Mesenchymal stem cell (in vitro differentiated cells and primary cell): ENCODE data around the gene DRD1.

Experiments used
- DNase-seq: peaks from one replicate; pipeline ENCODE4 v3.0.0-alpha.2; 2013
- H2AFZ ChIP-seq: one replicate; pipeline ENCODE4 v1.6.1; 2013; ENCODE audit warnings: low read depth, mild to moderate bottlenecking, control low read depth, inconsistent platforms, low read length, moderate library complexity
- H2AK5ac ChIP-seq: 2 replicates; pipeline ENCODE4 v1.6.1; 2013; ENCODE audit warnings: low read length, moderate library complexity, mild to moderate bottlenecking, inconsistent platforms; ENCODE audit not compliant: severe bottlenecking
- H2BK120ac ChIP-seq: one replicate; pipeline ENCODE4 v1.6.1; 2013; ENCODE audit warnings: low read depth, mild to moderate bottlenecking, inconsistent platforms, low read length, moderate library complexity
- H2BK12ac ChIP-seq, 2 experiments: one replicate each; pipeline ENCODE4 v1.6.1; 2013; ENCODE audit warnings: inconsistent platforms in 2 of 2, low read length in 2 of 2, mild to moderate bottlenecking in 2 of 2, moderate library complexity in 2 of 2, control low read depth in 1 of 2
- H2BK15ac ChIP-seq: one replicate; pipeline ENCODE4 v1.6.1; 2013; ENCODE audit warnings: mild to moderate bottlenecking, low read depth, inconsistent platforms; ENCODE audit not compliant: poor library complexity, severe bottlenecking
- H2BK5ac ChIP-seq: 2 replicates; pipeline ENCODE4 v1.6.1; 2013; ENCODE audit warnings: low read depth, mild to moderate bottlenecking, low read length, control low read depth, inconsistent platforms; ENCODE audit not compliant: poor library complexity, severe bottlenecking
- H3K14ac ChIP-seq, 2 experiments: one replicate each; pipeline ENCODE4 v1.6.1; 2013; ENCODE audit warnings: inconsistent platforms in 2 of 2, low read length in 2 of 2, control low read depth in 1 of 2, mild to moderate bottlenecking in 1 of 2, moderate library complexity in 1 of 2
- H3K18ac ChIP-seq, 2 experiments: one replicate each; pipeline ENCODE4 v1.6.1; 2013; ENCODE audit warnings: inconsistent platforms in 2 of 2, low read length in 2 of 2, control low read depth in 1 of 2, low read depth in 1 of 2, mild to moderate bottlenecking in 1 of 2
- H3K23ac ChIP-seq, 2 experiments: one replicate each; pipeline ENCODE4 v1.6.1; 2013; ENCODE audit warnings: inconsistent platforms in 2 of 2, low read length in 2 of 2, mild to moderate bottlenecking in 2 of 2, moderate library complexity in 2 of 2, control low read depth in 1 of 2
- H3K27ac ChIP-seq: 2 replicates; pipeline ENCODE4 v1.5.1; 2013; ENCODE audit warnings: mild to moderate bottlenecking, moderate library complexity, low read length, control low read depth, inconsistent platforms; ENCODE audit not compliant: poor library complexity, severe bottlenecking
- H3K27me3 ChIP-seq, 2 experiments: 2 replicates each; pipeline versions ENCODE4 v1.6.1 to v1.7.0; 2013; ENCODE audit warnings: low read length in 2 of 2, mild to moderate bottlenecking in 2 of 2, moderate library complexity in 2 of 2, control low read depth in 1 of 2, inconsistent platforms in 1 of 2; ENCODE audit not compliant: control insufficient read depth in 1 of 2, insufficient read depth in 1 of 2
- H3K36me3 ChIP-seq, 2 experiments: 2 replicates each; pipeline versions ENCODE4 v1.6.1 to v1.7.0; 2013; ENCODE audit warnings: low read length in 2 of 2, control low read depth in 1 of 2, inconsistent platforms in 1 of 2, low read depth in 1 of 2, mild to moderate bottlenecking in 1 of 2; ENCODE audit not compliant: insufficient read depth in 2 of 2, control insufficient read depth in 1 of 2
- H3K4ac ChIP-seq, 2 experiments: one replicate each; pipeline ENCODE4 v1.6.1; 2013; ENCODE audit warnings: inconsistent platforms in 2 of 2, low read length in 2 of 2, mild to moderate bottlenecking in 2 of 2, moderate library complexity in 2 of 2, control low read depth in 1 of 2, low read depth in 1 of 2
- H3K4me1 ChIP-seq: 2 replicates; pipeline ENCODE4 v1.6.1; 2013; ENCODE audit warnings: low read depth, low read length, control low read depth; ENCODE audit not compliant: control insufficient read depth, insufficient read depth
- H3K4me2 ChIP-seq: 2 replicates; pipeline ENCODE4 v1.6.1; 2013; ENCODE audit warnings: low read length, mild to moderate bottlenecking, inconsistent platforms; ENCODE audit not compliant: poor library complexity, severe bottlenecking
- H3K4me3 ChIP-seq, 2 experiments: 2 replicates each; pipeline versions ENCODE4 v1.5.1 to v1.7.0; 2013; ENCODE audit warnings: low read length in 2 of 2, mild to moderate bottlenecking in 2 of 2, control low read depth in 1 of 2, low read depth in 1 of 2; ENCODE audit not compliant: insufficient read depth in 1 of 2
- H3K79me1 ChIP-seq: replicated peaks from 2 replicates; pipeline ENCODE4 v1.6.1; 2013; ENCODE audit warnings: mild to moderate bottlenecking, control low read depth, low read length, inconsistent platforms; ENCODE audit not compliant: poor library complexity, severe bottlenecking
- H3K9ac ChIP-seq: 2 replicates; pipeline ENCODE4 v1.7.0; 2013; ENCODE audit warnings: mild to moderate bottlenecking, low read length, moderate library complexity
- H3K9me3 ChIP-seq: 2 replicates; pipeline ENCODE4 v1.7.0; 2013; ENCODE audit warnings: mild to moderate bottlenecking, low read length; ENCODE audit not compliant: control insufficient read depth
- H4K8ac ChIP-seq: one replicate; pipeline ENCODE4 v1.6.1; 2013; ENCODE audit warnings: inconsistent platforms, mild to moderate bottlenecking, low read length, moderate library complexity
- H4K91ac ChIP-seq: one replicate; pipeline ENCODE4 v1.6.1; 2013; ENCODE audit warnings: mild to moderate bottlenecking, low read length, inconsistent platforms
- WGBS: methylation state at CpG from one replicate; pipeline ENCODE4 v1.1.7; 2013; ENCODE audit warnings: mixed read lengths; 5-methylcytosine and 5-hydroxymethylcytosine counted together

DRD1 gene

GRCh38 chr5:175464942-175465233, 20.9 kb upstream of the DRD1 start:
- Histone ChIP-seq H4K8ac (no peak overlapping the region), H2BK120ac (no peak overlapping the region), H3K23ac (no peak overlapping the region), H3K4me1 (no peaks in the 10 kb centered on the region), H3K9me3 (no peaks in the 10 kb centered on the region), H3K36me3 (no peaks in the 10 kb centered on the region), H2AFZ (no peak overlapping the region), H3K27ac (no peak overlapping the region), H2BK12ac (no peak overlapping the region), H3K4me3 (no peak overlapping the region), H3K4me2 (no peak overlapping the region), H3K18ac (no peak overlapping the region), H2BK5ac (no peak overlapping the region), H3K4ac (no peak overlapping the region), H3K27me3 (peaks cover 12 to 20% of the 10 kb centered on the region in 2 experiments), H4K91ac (no peak overlapping the region), H3K9ac (no peak overlapping the region), H3K79me1 (no peaks in the 10 kb centered on the region), H3K14ac (no peak overlapping the region), H2BK15ac (no peak overlapping the region), H2AK5ac (no peak overlapping the region)
- no peak for DNase-seq
- 0% methylated on average over 1 of the region's 3 CpGs for WGBS

DNA sequence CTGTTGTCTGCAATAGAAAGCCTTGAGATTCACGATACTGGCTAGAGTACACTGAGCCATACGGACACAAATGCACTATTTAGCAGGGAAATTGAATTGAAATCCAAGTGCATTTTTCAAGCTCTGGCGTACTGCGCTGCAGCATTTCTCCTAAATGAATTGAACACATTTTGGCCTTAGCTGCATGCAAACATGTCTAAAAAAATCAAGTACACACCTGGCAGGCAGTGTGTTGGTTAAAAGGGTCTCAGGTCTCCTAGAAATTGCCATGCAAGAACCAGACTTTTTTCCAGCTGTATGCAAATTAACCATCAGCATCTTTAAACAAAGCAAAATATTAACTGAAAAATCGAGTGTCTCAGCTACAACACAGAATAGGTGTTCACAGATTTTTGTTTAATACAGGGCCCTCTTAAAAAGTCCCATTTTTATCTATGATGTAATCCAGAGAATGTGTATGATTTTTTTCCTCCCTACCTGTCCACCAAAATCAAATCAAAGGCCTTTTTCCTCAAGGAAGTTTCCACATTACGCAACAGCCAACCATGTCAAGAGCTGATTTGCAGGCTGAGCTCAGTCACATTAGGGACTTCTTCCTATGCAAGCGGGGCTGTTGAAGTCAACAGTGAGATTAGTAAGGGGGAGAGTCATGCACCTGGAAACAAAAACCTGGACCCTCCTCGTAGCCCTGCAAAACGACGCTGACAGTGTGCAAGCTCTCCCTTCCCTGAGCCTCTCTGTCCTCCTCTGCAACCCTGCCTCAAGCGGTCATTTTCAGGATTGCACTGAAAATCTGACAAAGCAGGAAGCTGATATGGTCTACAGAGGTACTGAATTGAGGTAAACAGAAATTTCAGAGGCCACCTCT, 20.3 kb upstream of the DRD1 start:
- Histone ChIP-seq H3K9me3 (no peaks in the 10 kb centered on the region), H2BK12ac (no peak overlapping the region), H2BK5ac (no peak overlapping the region), H3K4ac (no peak overlapping the region), H4K91ac (no peak overlapping the region), H3K4me3 (no peak overlapping the region), H3K27me3 (peaks cover 12 to 18% of the 10 kb centered on the region in 2 experiments), H3K9ac (no peak overlapping the region), H2BK15ac (no peak overlapping the region), H3K4me1 (no peaks in the 10 kb centered on the region), H3K14ac (no peak overlapping the region), H2AFZ (no peak overlapping the region), H2AK5ac (no peak overlapping the region), H3K23ac (no peak overlapping the region), H3K18ac (no peak overlapping the region), H4K8ac (no peak overlapping the region), H3K4me2 (no peak overlapping the region), H3K36me3 (no peaks in the 10 kb centered on the region), H2BK120ac (no peak overlapping the region), H3K27ac (no peak overlapping the region), H3K79me1 (no peaks in the 10 kb centered on the region)
- peak; percentile 52 for DNase-seq
- 54% methylated on average over 10 of the region's 11 CpGs for WGBS

DNA sequence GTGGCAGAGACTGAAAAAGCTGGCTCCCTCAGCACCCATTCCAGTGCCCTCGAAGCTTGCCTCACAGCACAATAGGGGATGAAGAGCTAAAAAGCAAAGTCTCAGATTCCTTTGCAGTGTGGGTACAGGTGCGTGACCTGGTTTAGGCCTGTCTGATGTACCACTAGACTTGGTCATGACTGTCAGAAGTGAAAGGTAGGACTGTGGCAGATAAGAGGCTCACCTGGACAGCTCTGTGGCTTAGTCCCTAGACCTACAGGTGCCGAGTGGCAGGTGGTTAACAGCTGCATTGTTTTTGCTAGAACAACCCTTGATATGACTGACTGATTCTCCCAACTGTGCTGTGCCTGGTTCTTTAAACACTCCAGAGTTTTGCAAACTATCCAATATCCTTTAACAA, 19.7 kb upstream of the DRD1 start:
- H3K4ac ChIP-seq: no peak overlapping the region
- no peak overlapping the region for H3K4me2 ChIP-seq
- no peaks in the 10 kb centered on the region for H3K9me3 ChIP-seq
- no peak overlapping the region for H3K27ac ChIP-seq
- H3K9ac ChIP-seq: no peak overlapping the region
- no peak overlapping the region for H2AFZ ChIP-seq
- no peak overlapping the region for H2BK5ac ChIP-seq
- no peaks in the 10 kb centered on the region for H3K4me1 ChIP-seq
- H3K27me3 ChIP-seq: peaks cover 18 to 19% of the 10 kb centered on the region in 2 experiments
- no peaks in the 10 kb centered on the region for H3K79me1 ChIP-seq
- no peak overlapping the region for H3K14ac ChIP-seq
- WGBS: 88% methylated on average over 3 of the region's 3 CpGs
- no peak overlapping the region for H2BK12ac ChIP-seq
- no peak overlapping the region for H4K8ac ChIP-seq
- no peak overlapping the region for H2AK5ac ChIP-seq
- no peak overlapping the region for H2BK15ac ChIP-seq
- H3K23ac ChIP-seq: no peak overlapping the region
- H4K91ac ChIP-seq: no peak overlapping the region
- DNase-seq: no peak
- no peak overlapping the region for H2BK120ac ChIP-seq
- H3K4me3 ChIP-seq: no peak overlapping the region
- H3K36me3 ChIP-seq: no peaks in the 10 kb centered on the region
- H3K18ac ChIP-seq: no peak overlapping the region

DNA sequence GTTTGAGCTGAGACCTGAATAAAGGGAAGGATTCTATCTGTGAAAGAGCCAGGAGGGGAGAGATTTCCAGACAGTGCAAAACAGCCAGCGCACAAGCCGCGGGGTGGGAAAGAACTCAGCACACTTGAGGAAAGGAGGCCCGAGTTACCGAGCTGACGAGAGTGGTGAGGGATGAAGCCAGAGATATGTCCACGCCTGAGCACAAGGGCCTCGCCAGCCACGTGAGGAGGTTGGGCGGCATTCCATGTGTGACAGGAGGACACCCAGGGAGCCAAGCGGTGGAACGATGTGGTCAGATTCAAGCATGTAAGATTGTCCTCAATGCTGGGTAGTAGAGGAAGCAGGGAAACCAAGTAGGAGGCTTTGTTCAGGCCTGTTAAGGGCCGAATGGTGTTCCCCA, 17.4 kb upstream of the DRD1 start:
- no peak overlapping the region for H3K23ac ChIP-seq
- no peak overlapping the region for H4K8ac ChIP-seq
- no peak overlapping the region for H3K27ac ChIP-seq
- H2BK12ac ChIP-seq: no peak overlapping the region
- no peak overlapping the region for H4K91ac ChIP-seq
- no peak overlapping the region for H2BK5ac ChIP-seq
- peaks cover 7 to 33% of the 10 kb centered on the region in 2 experiments for H3K27me3 ChIP-seq
- no peaks in the 10 kb centered on the region for H3K4me1 ChIP-seq
- no peak overlapping the region for H2BK120ac ChIP-seq
- H2AK5ac ChIP-seq: no peak overlapping the region
- no peak overlapping the region for H2AFZ ChIP-seq
- no peaks in the 10 kb centered on the region for H3K79me1 ChIP-seq
- no peak overlapping the region for H3K4me3 ChIP-seq
- no peaks in the 10 kb centered on the region for H3K9me3 ChIP-seq
- WGBS: 91% methylated on average over 12 of the region's 13 CpGs
- no peak overlapping the region for H2BK15ac ChIP-seq
- no peak overlapping the region for H3K4ac ChIP-seq
- no peak overlapping the region for H3K14ac ChIP-seq
- no peak overlapping the region for H3K18ac ChIP-seq
- no peak overlapping the region for H3K9ac ChIP-seq
- no peaks in the 10 kb centered on the region for H3K36me3 ChIP-seq
- no peak overlapping the region for H3K4me2 ChIP-seq
- no peak for DNase-seq
